DOHH2 (cell line): ENCODE data around the gene POU2AF3.

Experiments used
- H3F3A ChIP-seq: fragments of 200-600 bp; sonication (generic), shearing (Covaris generic); 2 replicates; pipeline ENCODE4 v1.6.0; 2016; ENCODE audit warnings: antibody characterized with exemption, mild to moderate bottlenecking; ENCODE audit not compliant: control insufficient read depth, insufficient read depth
- H3K27ac ChIP-seq: fragments of 200-600 bp; sonication (generic); 2 replicates; pipeline ENCODE4 v1.5.1; 2014; ENCODE audit warnings: low read depth, mild to moderate bottlenecking, low read length, moderate library complexity
- H3K27me3 ChIP-seq: fragments of 200-600 bp; sonication (generic); 2 replicates; pipeline ENCODE4 v1.6.1; 2014; ENCODE audit warnings: mild to moderate bottlenecking, low read length, mixed read lengths; ENCODE audit not compliant: control insufficient read depth
- H3K36me3 ChIP-seq: fragments of 200-600 bp; sonication (generic); 2 replicates; pipeline ENCODE4 v1.6.1; 2014; ENCODE audit warnings: mild to moderate bottlenecking, low read length, moderate library complexity, mixed read lengths; ENCODE audit not compliant: control insufficient read depth
- H3K4me1 ChIP-seq: fragments of 200-600 bp; sonication (generic); 2 replicates; pipeline ENCODE4 v1.6.1; 2014; ENCODE audit warnings: mild to moderate bottlenecking, low read length, mixed read lengths; ENCODE audit not compliant: control insufficient read depth
- H3K4me2 ChIP-seq: fragments of 200-600 bp; sonication (generic); 2 replicates; pipeline ENCODE4 v1.6.0; 2014; ENCODE audit warnings: mild to moderate bottlenecking, low read length, moderate library complexity
- H3K4me3 ChIP-seq: fragments of 200-600 bp; sonication (generic); 2 replicates; pipeline ENCODE4 v1.5.1; 2014; ENCODE audit warnings: mild to moderate bottlenecking, low read length, mixed read lengths
- H3K79me2 ChIP-seq: fragments of 200-600 bp; sonication (generic); 2 replicates; pipeline ENCODE4 v1.6.1; 2014; ENCODE audit warnings: mild to moderate bottlenecking, low read length, mixed read lengths; ENCODE audit not compliant: control insufficient read depth
- H3K9me2 ChIP-seq: fragments of 200-600 bp; sonication (generic); replicated peaks from 2 replicates; pipeline ENCODE4 v1.6.1; 2014; ENCODE audit warnings: mild to moderate bottlenecking, low read length, mixed read lengths; ENCODE audit not compliant: control insufficient read depth
- H3K9me3 ChIP-seq: fragments of 200-600 bp; sonication (generic); 2 replicates; pipeline ENCODE4 v1.6.1; 2014; ENCODE audit warnings: antibody characterized with exemption, low read length, mixed read lengths; ENCODE audit not compliant: control insufficient read depth, insufficient read depth
- H4K20me1 ChIP-seq: fragments of 200-600 bp; sonication (generic); 2 replicates; pipeline ENCODE4 v1.6.0; 2014; ENCODE audit warnings: low read depth, mild to moderate bottlenecking, antibody characterized with exemption, low read length, moderate library complexity; ENCODE audit not compliant: control insufficient read depth, insufficient read depth
- EZH2phosphoT487 ChIP-seq: fragments of 200-600 bp; sonication (generic); IDR thresholded peaks from 2 replicates; pipeline ENCODE4 v1.6.1; 2017; ENCODE audit warnings: borderline replicate concordance, mild to moderate bottlenecking, antibody characterized with exemption, low read length, moderate library complexity, mixed read lengths
- TF ChIP-seq, protein P1 (sequence below): fragments of 200-600 bp; sonication (generic); IDR thresholded peaks from one replicate; pipeline ENCODE4 v1.5.1; 2014; ENCODE audit warnings: antibody characterized with exemption, mild to moderate bottlenecking, low read depth, low read length; ENCODE audit not compliant: poor library complexity, severe bottlenecking

POU2AF3 gene

DNA sequence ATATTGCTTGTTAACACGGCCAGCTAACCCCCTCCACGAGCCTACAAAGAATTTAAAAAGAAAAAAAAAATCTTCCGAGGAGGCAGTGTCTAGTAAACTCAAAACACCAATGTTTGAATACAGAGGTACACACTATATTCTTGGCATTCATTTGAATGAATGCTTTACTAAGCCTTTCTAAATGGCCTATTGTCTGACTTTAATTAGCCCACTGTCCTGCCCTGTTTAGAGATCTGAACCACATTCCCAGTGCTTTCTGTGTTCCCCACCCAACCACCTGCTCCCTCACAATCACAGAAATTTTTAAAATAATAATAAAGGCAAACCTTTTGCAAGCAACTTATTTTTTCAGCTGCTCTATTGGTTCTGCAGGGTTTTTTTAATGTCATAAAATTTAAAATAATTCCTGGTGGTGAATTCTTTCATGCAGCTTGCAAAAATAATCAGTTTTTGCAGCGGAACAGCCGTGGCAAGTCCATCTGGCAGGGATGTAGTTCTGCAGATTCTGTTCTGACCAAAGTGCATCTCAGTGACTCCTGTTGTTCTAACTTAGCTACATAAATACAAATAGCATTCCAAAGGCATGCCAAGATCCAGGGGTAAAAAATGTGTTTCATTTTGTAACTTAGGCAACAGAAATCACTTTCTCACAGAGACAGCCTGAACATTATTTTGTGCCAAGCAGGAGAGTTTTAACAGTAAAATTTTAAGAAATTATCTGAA lies 29.0 kb upstream of the POU2AF3 start:
- Histone ChIP-seq H3K4me2 (no peak overlapping the region), H3K9me2 (no peaks in the 10 kb centered on the region), H3K79me2 (no peaks in the 10 kb centered on the region), H3F3A (peaks cover 26% of the 10 kb centered on the region), H3K27ac (no peak overlapping the region), H3K4me1 (peaks cover 59% of the 10 kb centered on the region), H3K4me3 (no peak overlapping the region), H4K20me1 (no peaks in the 10 kb centered on the region), H3K9me3 (no peaks in the 10 kb centered on the region), H3K27me3 (no peaks in the 10 kb centered on the region), H3K36me3 (no peaks in the 10 kb centered on the region)
- TF ChIP-seq EZH2phosphoT487: no peak
- TF ChIP-seq, protein P1, sequence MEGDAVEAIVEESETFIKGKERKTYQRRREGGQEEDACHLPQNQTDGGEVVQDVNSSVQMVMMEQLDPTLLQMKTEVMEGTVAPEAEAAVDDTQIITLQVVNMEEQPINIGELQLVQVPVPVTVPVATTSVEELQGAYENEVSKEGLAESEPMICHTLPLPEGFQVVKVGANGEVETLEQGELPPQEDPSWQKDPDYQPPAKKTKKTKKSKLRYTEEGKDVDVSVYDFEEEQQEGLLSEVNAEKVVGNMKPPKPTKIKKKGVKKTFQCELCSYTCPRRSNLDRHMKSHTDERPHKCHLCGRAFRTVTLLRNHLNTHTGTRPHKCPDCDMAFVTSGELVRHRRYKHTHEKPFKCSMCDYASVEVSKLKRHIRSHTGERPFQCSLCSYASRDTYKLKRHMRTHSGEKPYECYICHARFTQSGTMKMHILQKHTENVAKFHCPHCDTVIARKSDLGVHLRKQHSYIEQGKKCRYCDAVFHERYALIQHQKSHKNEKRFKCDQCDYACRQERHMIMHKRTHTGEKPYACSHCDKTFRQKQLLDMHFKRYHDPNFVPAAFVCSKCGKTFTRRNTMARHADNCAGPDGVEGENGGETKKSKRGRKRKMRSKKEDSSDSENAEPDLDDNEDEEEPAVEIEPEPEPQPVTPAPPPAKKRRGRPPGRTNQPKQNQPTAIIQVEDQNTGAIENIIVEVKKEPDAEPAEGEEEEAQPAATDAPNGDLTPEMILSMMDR: no peak

DNA sequence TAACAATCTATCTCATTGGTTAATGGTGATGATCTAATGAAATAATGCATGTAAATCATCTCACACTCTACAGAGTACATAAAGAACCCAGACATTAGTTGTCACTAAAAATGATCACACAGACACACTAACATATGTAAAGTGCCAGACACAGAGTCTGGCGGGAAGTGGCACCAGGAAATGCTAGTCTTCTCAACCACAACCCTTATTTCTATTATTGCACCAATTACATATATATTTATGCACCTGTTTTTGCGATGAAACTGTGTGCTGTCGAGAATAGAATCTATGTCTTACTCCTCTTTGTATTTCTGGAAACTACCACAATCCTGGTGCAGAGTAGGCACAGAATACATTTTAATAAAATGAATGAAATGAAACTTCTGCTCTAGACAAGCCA lies 25.9 kb upstream of the POU2AF3 start:
- Histone ChIP-seq H3K36me3 (no peaks in the 10 kb centered on the region), H3F3A (peaks cover 30% of the 10 kb centered on the region), H4K20me1 (no peaks in the 10 kb centered on the region), H3K27ac (peak overlapping the region; percentile 79), H3K9me3 (no peaks in the 10 kb centered on the region), H3K4me2 (peak overlapping the region; percentile 65), H3K79me2 (no peaks in the 10 kb centered on the region), H3K4me3 (peak overlapping the region; percentile 44), H3K4me1 (peaks cover 64% of the 10 kb centered on the region), H3K9me2 (no peaks in the 10 kb centered on the region), H3K27me3 (no peaks in the 10 kb centered on the region)
- no peak for TF ChIP-seq EZH2phosphoT487
- TF ChIP-seq, protein P1: no peak

DNA sequence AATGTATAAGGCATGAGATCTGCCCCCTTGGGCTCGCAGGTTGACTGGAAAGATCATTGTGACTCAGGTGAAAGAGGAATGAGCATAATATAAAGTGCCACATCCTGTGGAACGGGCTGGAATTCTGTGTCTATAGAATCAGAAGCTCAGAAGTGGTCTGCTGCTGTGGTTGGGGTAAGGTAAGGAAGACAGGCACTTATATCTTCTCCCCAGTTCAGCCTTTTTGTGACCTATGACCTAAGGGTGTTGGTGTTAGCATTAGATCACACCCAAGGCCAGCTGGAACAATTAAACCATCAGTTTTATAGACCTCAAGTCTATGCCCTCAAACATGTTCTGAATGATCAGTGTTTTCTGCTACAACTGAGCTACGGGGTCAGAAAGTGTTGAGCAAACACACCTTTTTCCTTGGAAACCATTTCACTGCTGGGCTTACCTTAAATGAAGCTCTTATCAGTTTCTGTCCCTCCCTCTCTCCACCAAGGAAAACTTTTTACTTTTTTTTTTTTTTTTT lies 15.7 kb upstream of the POU2AF3 start:
- H3K9me3 ChIP-seq: no peaks in the 10 kb centered on the region
- no peaks in the 10 kb centered on the region for H3K36me3 ChIP-seq
- H3K27me3 ChIP-seq: no peaks in the 10 kb centered on the region
- no peak overlapping the region for H3K4me3 ChIP-seq
- no peaks in the 10 kb centered on the region for H3K9me2 ChIP-seq
- no peak overlapping the region for H3K4me2 ChIP-seq
- peaks cover 21% of the 10 kb centered on the region for H3K4me1 ChIP-seq
- TF ChIP-seq, protein P1: no peak
- TF ChIP-seq EZH2phosphoT487: no peak
- H3K27ac ChIP-seq: no peak overlapping the region
- H3F3A ChIP-seq: no peaks in the 10 kb centered on the region
- no peaks in the 10 kb centered on the region for H4K20me1 ChIP-seq
- no peaks in the 10 kb centered on the region for H3K79me2 ChIP-seq
